ENCODE data around the gene LIN28B.
"Not testable (repeated sequence)": the region's sequence is repeated elsewhere in the genome, so short reads cannot be mapped to it uniquely, and the experiment has no call there.

Gene LIN28B

GRCh38 chr6:105005451-105005850 is 48.5 kb downstream of the LIN28B start:
- in situ Hi-C loops (cut with MboI; ENCODE audit: low sequenced_read_pairs): no loop called here

GRCh38 chr6:105013459-105013858 is 56.6 kb downstream of the LIN28B start:
- in situ Hi-C loops (cut with MboI; ENCODE audit: low sequenced_read_pairs): not testable (repeated sequence)

- in situ Hi-C loops (cut with MboI; ENCODE audit: low sequenced_read_pairs): no loop called here
Observed at GRCh38 chr6:105014448-105014847, 57.5 kb downstream of the LIN28B start.

GRCh38 chr6:105014954-105015353 is 58.0 kb downstream of the LIN28B start:
- in situ Hi-C loops (cut with MboI; ENCODE audit: low sequenced_read_pairs): no loop called here

GRCh38 chr6:105015482-105015881 is 58.6 kb downstream of the LIN28B start:
- in situ Hi-C loops (cut with MboI; ENCODE audit: low sequenced_read_pairs): no loop called here

GRCh38 chr6:105019285-105019684 is 62.4 kb downstream of the LIN28B start:
- in situ Hi-C loops (cut with MboI; ENCODE audit: low sequenced_read_pairs): no loop called here

GRCh38 chr6:105021399-105021798 is 64.5 kb downstream of the LIN28B start:
- in situ Hi-C loops (cut with MboI; ENCODE audit: low sequenced_read_pairs): no loop called here

- in situ Hi-C loops (cut with MboI; ENCODE audit: low sequenced_read_pairs): no loop called here
Observed at GRCh38 chr6:105022416-105022815, 65.5 kb downstream of the LIN28B start.

GRCh38 chr6:105024803-105025202 is 67.9 kb downstream of the LIN28B start:
- in situ Hi-C loops (cut with MboI; ENCODE audit: low sequenced_read_pairs): no loop called here

GRCh38 chr6:105028898-105029297 is 72.0 kb downstream of the LIN28B start:
- in situ Hi-C loops (cut with MboI; ENCODE audit: low sequenced_read_pairs): no loop called here

- in situ Hi-C loops (cut with MboI; ENCODE audit: low sequenced_read_pairs): no loop called here
Observed at GRCh38 chr6:105029581-105029980, 72.7 kb downstream of the LIN28B start.

- in situ Hi-C loops (cut with MboI; ENCODE audit: low sequenced_read_pairs): no loop called here
Observed at GRCh38 chr6:105034470-105034869, 77.6 kb downstream of the LIN28B start.

GRCh38 chr6:105035299-105035698 is 78.4 kb downstream of the LIN28B start:
- in situ Hi-C loops (cut with MboI; ENCODE audit: low sequenced_read_pairs): no loop called here

GRCh38 chr6:105036351-105036750 is 79.4 kb downstream of the LIN28B start:
- in situ Hi-C loops (cut with MboI; ENCODE audit: low sequenced_read_pairs): no loop called here

- in situ Hi-C loops (cut with MboI; ENCODE audit: low sequenced_read_pairs): no loop called here
Observed at GRCh38 chr6:105038259-105038658, 81.4 kb downstream of the LIN28B start.

- in situ Hi-C loops (cut with MboI; ENCODE audit: low sequenced_read_pairs): no loop called here
Observed at GRCh38 chr6:105041880-105042279, 85.0 kb downstream of the LIN28B start.

- in situ Hi-C loops (cut with MboI; ENCODE audit: low sequenced_read_pairs): no loop called here
Observed at GRCh38 chr6:105042648-105043047, 85.7 kb downstream of the LIN28B start.

GRCh38 chr6:105043979-105044378 is 87.1 kb downstream of the LIN28B start:
- in situ Hi-C loops (cut with MboI; ENCODE audit: low sequenced_read_pairs): no loop called here

- in situ Hi-C loops (cut with MboI; ENCODE audit: low sequenced_read_pairs): no loop called here
Observed at GRCh38 chr6:105045526-105045925, 88.6 kb downstream of the LIN28B start.

GRCh38 chr6:105051941-105052471 is 95.1 kb downstream of the LIN28B start:
- in situ Hi-C loops (cut with MboI; ENCODE audit: low sequenced_read_pairs): loop anchor here (25.0 kb wide), 1 partner anchor 365 kb away; no protein-coding TSS in a partner anchor

GRCh38 chr6:105056646-105057045 is 99.7 kb downstream of the LIN28B start:
- in situ Hi-C loops (cut with MboI; ENCODE audit: low sequenced_read_pairs): loop anchor here (25.0 kb wide), 1 partner anchor 369 kb away; no protein-coding TSS in a partner anchor

- in situ Hi-C loops (cut with MboI; ENCODE audit: low sequenced_read_pairs): loop anchor here (25.0 kb wide), 1 partner anchor 370 kb away; no protein-coding TSS in a partner anchor
Observed at GRCh38 chr6:105057160-105057559, 100.3 kb downstream of the LIN28B start.

GRCh38 chr6:105058316-105058715 is 101.4 kb downstream of the LIN28B start:
- in situ Hi-C loops (cut with MboI; ENCODE audit: low sequenced_read_pairs): loop anchor here (25.0 kb wide), 1 partner anchor 371 kb away; no protein-coding TSS in a partner anchor

Data from HL-60/S4 treated with retinoic acid at 250 ng/mL for 4 days and 3 days (cell line).